Ishikawa (cell line): Measurements from ENCODE around the gene CCDC69.

Experiments
- CEBPB ChIP-seq: IDR thresholded peaks from 2 replicates; pipeline ENCODE4 v1.6.1; 2012
- CREB1 ChIP-seq: IDR thresholded peaks from 2 replicates; pipeline ENCODE4 v1.6.1; 2012; ENCODE audit warnings: low read depth
- EGR1 ChIP-seq: IDR thresholded peaks from 2 replicates; pipeline ENCODE4 v1.6.1; 2012
- EP300 ChIP-seq: IDR thresholded peaks from 2 replicates; pipeline ENCODE4 v1.6.1; 2012; ENCODE audit warnings: borderline replicate concordance
- FOXM1 ChIP-seq: IDR thresholded peaks from 2 replicates; pipeline ENCODE4 v1.6.1; 2012; ENCODE audit warnings: low read depth, borderline replicate concordance
- MAX ChIP-seq: IDR thresholded peaks from 2 replicates; pipeline ENCODE4 v1.6.1; 2012
- NFIC ChIP-seq: IDR thresholded peaks from 2 replicates; pipeline ENCODE4 v1.6.1; 2012
- RAD21 ChIP-seq: IDR thresholded peaks from 2 replicates; pipeline ENCODE4 v1.6.1; 2012; ENCODE audit warnings: low read depth
- REST ChIP-seq: IDR thresholded peaks from 2 replicates; pipeline ENCODE4 v1.6.1; 2012; ENCODE audit warnings: low read depth, mild to moderate bottlenecking
- TAF1 ChIP-seq: IDR thresholded peaks from 2 replicates; pipeline ENCODE4 v1.6.1; 2012; ENCODE audit warnings: low read depth, mild to moderate bottlenecking
- TCF12 ChIP-seq: IDR thresholded peaks from 2 replicates; pipeline ENCODE4 v1.6.1; 2012; ENCODE audit warnings: low read depth
- TEAD4 ChIP-seq: IDR thresholded peaks from 2 replicates; pipeline ENCODE4 v1.6.1; 2012
- USF1 ChIP-seq: IDR thresholded peaks from 2 replicates; pipeline ENCODE4 v1.6.1; 2012
- YY1 ChIP-seq: IDR thresholded peaks from 2 replicates; pipeline ENCODE4 v1.6.1; 2012; ENCODE audit warnings: low read depth
- ZBTB7A ChIP-seq: IDR thresholded peaks from 2 replicates; pipeline ENCODE4 v1.6.1; 2012; ENCODE audit warnings: low read depth

The CCDC69 gene

GRCh38 chr5:151164687-151165392 lies 59.1 kb downstream of the CCDC69 start:
- peak; percentile 96 for TF ChIP-seq RAD21
- no peak for TF ChIP-seq TAF1
- TF ChIP-seq USF1 = peak; percentile 48
- no peak for TF ChIP-seq TCF12
- no peak for TF ChIP-seq CEBPB
- TF ChIP-seq REST = no peak
- TF ChIP-seq YY1 = no peak
- no peak for TF ChIP-seq NFIC
- TF ChIP-seq EGR1 = no peak
- no peak for TF ChIP-seq CREB1
- TF ChIP-seq ZBTB7A = no peak
- TF ChIP-seq FOXM1 = no peak
- 0 out of 2 replicates have a peak, but pooled peaks have one; percentile 22 for TF ChIP-seq MAX
- no peak for TF ChIP-seq TEAD4

GRCh38 chr5:151162776-151163175 lies 61.1 kb downstream of the CCDC69 start:
- no peak for TF ChIP-seq YY1
- no peak for TF ChIP-seq ZBTB7A
- no peak for TF ChIP-seq EP300
- no peak for TF ChIP-seq RAD21
- TF ChIP-seq FOXM1 = no peak
- TF ChIP-seq TCF12 = no peak
- no peak for TF ChIP-seq USF1
- no peak for TF ChIP-seq TEAD4
- no peak for TF ChIP-seq CREB1
- no peak for TF ChIP-seq NFIC
- no peak for TF ChIP-seq EGR1

DNA sequence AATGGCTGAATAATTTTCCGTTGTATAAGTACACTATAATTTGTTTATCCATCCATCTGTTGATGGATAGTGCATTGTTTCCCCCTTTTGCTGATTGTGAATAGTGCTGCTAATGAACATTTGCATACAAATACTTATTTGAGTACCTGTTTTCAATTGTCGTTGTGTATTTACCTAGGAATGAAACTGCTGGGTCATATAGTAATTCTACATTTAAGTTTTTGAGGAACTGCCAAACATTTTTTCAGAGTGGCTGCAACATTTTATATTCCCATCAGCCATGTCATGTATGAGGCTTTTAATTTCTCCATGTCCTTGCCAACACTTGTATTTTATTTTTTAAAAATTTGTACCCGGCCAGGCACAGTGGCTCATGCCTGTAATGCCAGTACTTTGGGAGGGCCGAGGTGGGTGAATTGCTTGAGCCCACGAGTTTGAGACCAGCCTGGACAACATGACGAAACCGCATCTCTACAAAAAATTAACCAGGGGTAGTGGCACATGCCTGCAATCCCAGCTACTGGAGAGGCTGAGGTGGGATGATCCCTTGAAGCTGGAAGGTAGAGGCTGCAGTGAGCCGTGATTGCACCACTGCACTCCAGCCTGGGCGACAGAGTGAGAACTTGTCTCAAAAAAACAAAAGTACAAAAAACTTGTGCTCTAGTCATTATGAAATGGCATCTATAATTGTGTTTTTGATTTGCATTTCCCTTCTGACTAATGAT lies 64.1 kb downstream of the CCDC69 start:
- TF ChIP-seq NFIC = no peak
- TF ChIP-seq USF1 = no peak
- no peak for TF ChIP-seq RAD21
- no peak for TF ChIP-seq EGR1
- no peak for TF ChIP-seq CREB1
- no peak for TF ChIP-seq EP300
- no peak for TF ChIP-seq TEAD4

- peak; percentile 27; the same call in 1 of the 2 replicates for TF ChIP-seq EGR1
- TF ChIP-seq CREB1 = no peak
Measured at GRCh38 chr5:151158287-151158661, 65.6 kb downstream of the CCDC69 start.

DNA sequence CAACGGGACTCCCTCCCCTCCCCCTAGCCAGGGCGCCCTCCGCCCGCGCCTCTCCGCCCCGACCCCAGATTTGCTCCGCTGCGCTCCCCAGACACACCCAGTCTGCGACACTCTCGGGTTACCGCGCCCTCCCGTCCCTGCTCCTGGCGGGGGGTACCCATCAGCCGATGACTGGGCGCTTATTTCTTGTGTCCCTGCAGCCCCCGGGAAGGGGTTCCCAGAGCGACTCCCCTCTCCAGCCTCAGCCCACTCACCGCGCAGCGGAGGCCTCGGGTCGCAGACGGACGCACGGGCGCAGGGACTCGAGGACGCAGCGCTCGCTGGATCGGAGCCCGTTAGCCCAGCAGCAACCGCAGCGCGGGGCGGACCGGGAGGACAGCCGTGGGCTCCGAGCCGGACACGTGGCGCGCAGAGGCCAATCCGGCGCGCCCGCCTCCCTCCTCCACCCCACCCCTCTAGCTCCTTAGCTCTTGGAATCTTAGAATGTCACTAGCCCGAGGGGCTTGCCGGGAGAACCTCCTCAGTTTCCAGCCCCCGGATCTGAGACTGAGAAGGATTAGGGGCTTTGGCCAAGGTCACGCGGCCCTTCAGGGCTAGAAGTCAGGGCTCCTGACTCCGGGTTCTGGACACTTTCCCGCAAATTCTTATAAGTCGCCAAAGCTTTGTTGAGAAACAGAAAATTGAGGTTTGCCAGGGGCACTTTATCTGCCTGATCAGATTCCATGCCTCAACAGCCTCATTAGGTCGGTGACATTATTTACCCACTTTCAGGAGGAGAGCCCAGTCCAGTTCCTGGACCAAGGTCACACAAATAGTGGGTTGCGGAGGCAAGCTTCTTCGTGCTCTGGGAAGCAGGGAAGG lies 66.2 kb downstream of the CCDC69 start, which contains the start of gene ANXA6:
Gene ANXA6 (minus strand): TSS at position 354 of the 861 bp plus-strand sequence. CDS start 9,878 bp downstream, outside the sequence.
- TF ChIP-seq USF1 (peak; percentile 97), FOXM1 (no peak), TAF1 (no peak), NFIC (peak; percentile 65), MAX (peak; percentile 89), TCF12 (0 out of 2 replicates have a peak, but pooled peaks have one; percentile 54), CEBPB (no peak), REST (no peak), YY1 (no peak), RAD21 (no peak), EGR1 (no peak), ZBTB7A (peak; percentile 74; the same call in 1 of the 2 replicates), TEAD4 (no peak), EP300 (peak; percentile 20; the same call in 1 of the 2 replicates), CREB1 (no peak)
